Measurements from ENCODE around the gene PSTPIP2.

- TF ChIP-seq POLR2AphosphoS5 (IDR thresholded peaks at IDR 0.05) (no peak), CTCF (IDR thresholded peaks at IDR 0.05; ENCODE audit: poor library complexity, severe bottlenecking) (no peak), SMC3 (conservative IDR thresholded peaks at IDR 0.05; ENCODE audit: poor library complexity) (no peak), REST (IDR thresholded peaks at IDR 0.05; ENCODE audit: borderline replicate concordance) (no peak)
These were observed 91.8 kb downstream of the PSTPIP2 start for GRCh38 chr18:45980229-45980628.
